GM21515 (cell line): ENCODE measurements around the gene NUP98.
"Not testable (repeated sequence)": the region's sequence is repeated elsewhere in the genome, so short reads cannot be mapped to it uniquely, and the experiment has no call there.

Experiments
- ATAC-seq: cut with Tn5 transposase; IDR thresholded peaks from one replicate; pipeline ENCODE4 v1.9.1; 2021; ENCODE audit not compliant: unreplicated experiment

The NUP98 gene

DNA sequence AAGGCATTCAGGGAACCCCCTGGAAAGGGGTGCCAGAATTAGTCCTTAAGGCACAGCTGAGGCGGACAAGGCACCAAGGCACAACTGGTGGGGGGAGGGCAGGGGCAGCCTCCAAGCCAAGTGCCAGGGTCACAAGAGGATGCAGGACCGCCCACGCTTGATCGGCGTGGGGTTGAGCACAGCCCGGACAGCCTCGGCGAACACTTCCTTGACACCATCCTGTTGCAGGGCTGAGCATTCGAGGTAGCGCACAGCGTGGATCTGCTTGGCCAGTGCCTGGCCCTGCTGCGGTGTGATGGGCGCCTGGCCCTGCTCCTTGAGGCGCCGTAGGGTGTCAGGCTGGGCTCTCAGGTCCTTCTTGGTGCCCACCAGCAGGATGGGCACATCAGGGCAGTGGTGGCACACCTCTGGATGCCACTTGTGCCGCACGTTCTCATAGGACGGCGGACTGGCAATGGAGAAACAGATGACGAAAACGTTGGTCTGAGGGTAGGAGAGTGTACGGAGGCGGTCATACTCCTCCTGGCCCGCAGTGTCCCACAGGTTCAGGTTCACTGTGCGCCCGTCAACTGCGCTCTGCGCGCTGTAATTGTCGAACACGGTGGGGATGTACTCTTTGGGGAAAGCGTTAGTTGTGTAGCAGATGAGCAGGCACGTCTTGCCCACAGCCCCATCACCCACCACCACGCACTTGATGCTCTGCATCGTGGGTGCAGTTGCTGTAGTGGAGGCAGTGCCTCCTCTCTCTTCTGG is 30.3 kb upstream of the NUP98 start:
- no peak for ATAC-seq

DNA sequence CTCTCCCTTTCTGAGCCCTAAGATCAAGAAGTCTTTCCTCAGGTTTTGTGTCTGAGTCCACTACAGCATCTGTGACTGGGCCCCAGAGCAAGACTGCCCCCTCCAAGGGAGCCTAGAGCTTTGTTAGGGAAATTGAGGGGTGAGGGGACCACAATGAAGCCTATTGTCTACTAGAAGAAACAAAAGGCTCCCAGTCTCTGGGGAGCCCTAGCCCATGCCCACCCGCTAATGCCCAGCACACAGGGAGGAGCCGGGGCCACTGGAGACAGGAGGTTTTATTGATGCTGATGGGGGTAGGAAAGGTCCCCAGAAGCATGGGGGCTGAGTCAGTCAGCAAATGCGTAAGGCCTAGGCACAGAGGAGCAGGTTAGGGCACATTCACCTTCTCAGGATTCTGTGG is 29.4 kb upstream of the NUP98 start:
- ATAC-seq = no peak

DNA sequence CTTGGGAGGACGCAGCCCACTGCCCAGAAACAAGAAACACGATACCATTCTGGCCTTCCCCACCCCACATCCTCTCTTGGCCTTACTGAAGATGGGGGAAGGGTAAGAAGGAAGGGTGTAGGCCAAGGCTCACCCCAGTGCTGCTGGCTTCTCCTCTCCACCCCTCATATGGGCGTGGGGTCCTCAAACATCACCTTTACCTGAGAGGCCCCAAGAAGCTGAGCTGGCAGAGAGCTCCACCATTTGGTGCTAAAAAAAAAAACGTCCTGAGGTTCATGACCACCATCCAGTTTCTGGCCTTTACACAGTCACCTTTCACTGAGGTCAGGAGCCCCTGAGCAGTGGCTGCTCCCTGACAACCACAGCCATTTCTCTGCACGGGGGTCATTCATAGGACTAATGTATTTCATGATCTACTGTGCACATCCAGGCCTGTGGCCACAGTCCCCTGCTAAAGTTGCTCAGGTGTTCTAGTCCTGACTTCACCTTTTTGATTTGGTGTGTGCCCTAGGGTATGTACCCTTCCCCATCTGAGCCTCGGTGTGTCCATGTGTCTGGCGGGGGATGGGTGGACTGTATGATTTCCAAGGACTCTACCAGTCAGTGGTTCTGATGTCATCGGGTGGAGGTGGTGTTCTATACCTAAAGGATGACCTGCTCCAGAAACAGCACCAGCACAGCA is 28.3 kb upstream of the NUP98 start:
- no peak for ATAC-seq

- ATAC-seq = peak; percentile 64
These were observed 27.5 kb upstream of the NUP98 start for GRCh38 chr11:3824714-3825472.

GRCh38 chr11:3823762-3824506 is 26.6 kb upstream of the NUP98 start:
- no peak for ATAC-seq

DNA sequence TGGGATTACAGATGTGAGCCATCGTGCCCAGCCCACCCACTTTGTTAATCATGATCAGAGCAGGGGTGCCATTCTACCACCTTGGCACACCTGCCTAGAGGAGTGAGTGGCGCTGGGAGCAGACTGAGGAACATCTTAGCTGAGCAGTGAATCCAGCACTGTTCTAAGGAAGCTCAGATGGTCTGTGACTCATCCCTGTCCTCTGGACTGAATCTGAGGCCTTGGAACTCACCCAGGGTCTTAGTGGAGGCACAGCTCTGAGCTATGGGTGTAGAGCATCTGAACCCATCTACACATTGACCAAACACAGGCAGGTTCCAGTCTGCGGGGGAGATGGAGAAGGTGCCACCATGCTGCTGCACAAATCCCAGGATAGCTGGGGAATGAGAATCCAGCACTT is 25.9 kb upstream of the NUP98 start:
- ATAC-seq = no peak

GRCh38 chr11:3822312-3822711 is 25.0 kb upstream of the NUP98 start:
- ATAC-seq = no peak

GRCh38 chr11:3820971-3821370 is 23.6 kb upstream of the NUP98 start:
- no peak for ATAC-seq

GRCh38 chr11:3817181-3817800 is 19.9 kb upstream of the NUP98 start:
- no peak for ATAC-seq

DNA sequence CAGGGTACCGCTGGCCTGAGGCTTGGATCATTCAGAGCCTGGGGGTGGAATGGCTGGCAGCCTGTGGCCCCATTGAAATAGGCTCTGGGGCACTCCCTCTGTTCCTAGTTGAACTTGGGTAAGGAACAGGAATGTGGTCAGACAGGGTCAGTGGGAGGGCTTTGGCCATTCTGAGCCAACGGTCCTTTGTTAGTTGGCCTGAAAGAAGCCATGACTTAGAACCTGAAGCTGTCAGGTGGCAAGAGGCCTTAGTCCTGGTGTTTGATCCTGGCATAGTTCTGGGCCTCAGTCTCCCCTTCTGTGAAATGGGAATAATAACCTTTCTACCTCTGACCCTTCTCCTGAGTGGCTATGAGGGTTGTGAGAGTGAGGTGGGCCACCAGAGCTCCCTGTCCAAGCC is 19.3 kb upstream of the NUP98 start:
- ATAC-seq = no peak

GRCh38 chr11:3815845-3816244 is 18.5 kb upstream of the NUP98 start:
- ATAC-seq = no peak

GRCh38 chr11:3814832-3815231 is 17.5 kb upstream of the NUP98 start:
- not testable (repeated sequence) for ATAC-seq

GRCh38 chr11:3810951-3811350 is 13.6 kb upstream of the NUP98 start:
- ATAC-seq = no peak

DNA sequence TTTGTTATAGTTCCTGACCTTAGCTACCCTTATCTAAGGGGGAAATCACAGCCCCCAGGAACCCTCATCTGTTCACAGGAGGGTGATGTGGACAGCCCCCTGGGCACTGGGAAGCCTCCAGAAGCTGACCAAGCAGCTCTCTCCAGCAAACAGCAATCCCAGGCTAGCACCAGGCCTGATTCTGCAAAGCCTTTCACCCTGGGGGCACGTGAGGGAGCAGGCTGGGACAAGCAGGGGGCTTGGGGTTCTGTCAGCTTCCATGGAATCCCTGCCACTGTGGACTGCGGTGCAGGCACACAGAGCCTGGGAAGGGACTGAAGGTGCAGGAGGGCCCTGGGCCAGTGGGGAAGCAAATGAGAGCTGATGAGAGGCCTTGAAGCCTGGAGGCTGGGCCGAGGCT is 13.1 kb upstream of the NUP98 start:
- no peak for ATAC-seq

DNA sequence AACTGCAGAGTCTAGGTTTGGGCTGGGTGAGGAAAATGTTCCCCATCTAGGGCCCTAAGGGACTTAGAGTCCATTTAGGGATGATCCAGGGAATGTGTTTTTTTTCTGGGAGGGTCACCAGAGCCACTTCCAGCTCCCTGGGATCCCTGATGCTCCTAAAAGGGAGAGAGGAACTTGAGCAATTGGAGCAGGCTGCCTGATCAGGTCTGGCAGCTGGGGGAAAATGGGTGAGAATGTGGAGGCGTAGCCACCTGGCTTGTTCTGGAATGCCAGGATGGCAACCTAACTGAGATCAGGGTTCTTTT is 12.2 kb upstream of the NUP98 start:
- no peak for ATAC-seq

- peak; percentile 76 for ATAC-seq
These were observed 11.7 kb upstream of the NUP98 start for GRCh38 chr11:3808861-3809623.

DNA sequence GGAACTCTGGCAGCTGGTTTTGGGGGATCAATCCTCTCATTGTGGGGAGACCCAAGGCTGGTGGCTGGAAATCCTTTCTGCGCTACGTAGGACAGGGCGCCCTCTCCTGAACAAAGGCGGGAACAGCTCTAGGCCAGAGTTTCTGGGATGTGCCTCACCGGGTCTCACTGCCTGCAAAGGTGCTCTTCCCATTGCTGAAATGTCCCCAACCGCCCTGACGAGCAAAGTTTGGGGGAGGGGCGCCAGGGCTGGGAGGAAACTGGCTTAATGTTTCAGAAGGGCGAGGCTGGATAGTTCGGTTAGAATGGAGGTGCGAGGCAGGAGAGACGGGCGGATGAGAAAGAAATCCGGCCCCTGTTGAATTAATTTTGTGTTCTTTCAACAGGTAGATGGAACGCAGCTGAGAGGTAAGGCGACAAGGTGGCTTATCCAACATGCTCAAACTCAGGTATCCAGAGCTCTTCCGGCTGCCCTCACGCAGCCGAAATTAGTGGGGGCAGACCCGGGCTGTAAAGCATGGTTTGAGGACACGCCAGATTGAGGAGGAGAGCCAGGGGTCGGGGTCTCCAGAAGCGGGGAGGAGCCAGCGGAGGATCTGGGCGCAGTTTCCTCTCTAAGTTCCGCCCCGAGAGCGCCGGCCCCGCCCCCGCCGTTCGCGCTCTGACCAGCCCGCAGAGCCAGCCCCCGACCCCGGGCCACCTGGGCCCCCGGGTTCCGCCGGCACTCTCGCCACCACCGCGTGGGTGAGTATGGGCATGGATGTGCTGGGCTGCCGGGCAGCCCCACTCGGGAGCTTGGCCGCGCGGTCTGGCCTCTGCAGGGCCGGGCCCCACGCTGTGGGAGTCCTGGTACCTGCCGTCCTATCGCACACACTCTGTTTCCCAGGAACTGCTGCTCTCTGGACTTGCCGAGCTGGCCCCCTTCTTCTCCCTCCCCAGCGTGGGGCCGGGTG is 10.8 kb upstream of the NUP98 start, which contains the start of gene PGAP2:
Gene PGAP2 (plus strand): TSS at position 652 of the 952 bp plus-strand sequence. CDS start 2,700 bp downstream, outside the sequence.
- ATAC-seq = peak; percentile 57

- ATAC-seq = no peak
These were observed 6.6 kb upstream of the NUP98 start for GRCh38 chr11:3803726-3804495.
